Omental fat pad (tissue), 4 donors: ENCODE results near the gene LSM10. TPM values are rescaled to one million over a fixed set of nuclear protein-coding genes. Genes with fewer than 3 reads are reported as not detected.
A peak's percentile ranks its signal among the peaks of the same experiment; 100 is the strongest.

Experiments used
- ATAC-seq: fragments of 150-250 bp; one replicate; pipeline ENCODE4 v1.9.1; 2016; ENCODE audit warnings: mild to moderate bottlenecking, moderate library complexity; ENCODE audit not compliant: low FRiP score
- DNase-seq: peaks from one replicate; pipeline ENCODE4 v3.0.0-alpha.2; 2019; ENCODE audit warnings: low spot score
- CTCF ChIP-seq, 3 donors: fragments of 450-650 bp; IDR thresholded peaks; one replicate each; pipeline ENCODE4 v1.5.1; 2016 to 2017; ENCODE audit warnings: antibody characterized with exemption in 3 of 3, mild to moderate bottlenecking in 3 of 3, moderate library complexity in 2 of 3
- total RNA-seq, 4 donors: library from RNA; depleted of rRNA; stranded (reverse); fragments of >200 nt; gene quantifications; one replicate each; pipeline ENCODE4 v1.1.0, GENCODE V29; 2016

Gene LSM10
- total RNA-seq, 4 donors from 2014 or later = 28.7 to 57.8 (median 38.3) TPM

- DNase-seq = no peak
- ATAC-seq = no peak
- TF ChIP-seq CTCF (IDR thresholded peaks at IDR 0.05) = no peak
These were observed 7.3 kb downstream of the LSM10 start for GRCh38 chr1:36390411-36390810.

GRCh38 chr1:36389999-36390398 is 7.7 kb downstream of the LSM10 start:
- DNase-seq (no peak), ATAC-seq (no peak)
- TF ChIP-seq CTCF (IDR thresholded peaks at IDR 0.05) = no peak

GRCh38 chr1:36389261-36389660 is 8.4 kb downstream of the LSM10 start:
- TF ChIP-seq CTCF (IDR thresholded peaks at IDR 0.05) = no peak
- ATAC-seq (no peak), DNase-seq (no peak)

- peak; percentile 29 for ATAC-seq
- DNase-seq = no peak
- no peak for TF ChIP-seq CTCF (IDR thresholded peaks at IDR 0.05)
These were observed 10.4 kb downstream of the LSM10 start for GRCh38 chr1:36387141-36387949.

GRCh38 chr1:36386265-36387140 is 11.2 kb downstream of the LSM10 start:
- no peak for TF ChIP-seq CTCF (IDR thresholded peaks at IDR 0.05)
- ATAC-seq (peak; percentile 85), DNase-seq (peak; percentile 89)

- ATAC-seq = peak; percentile 81
- DNase-seq = peak; percentile 84
- TF ChIP-seq CTCF (IDR thresholded peaks at IDR 0.05) = no peak
These were observed 12.1 kb downstream of the LSM10 start, which contains the start of gene STK40 for GRCh38 chr1:36385410-36386264. TSS of gene STK40 (minus strand) at chr1:36385924. CDS start at chr1:36361332, 24,592 bp downstream.
